Sigmoid colon (tissue), 7 donors: Measurements from ENCODE around the gene KIF7. TPM values are rescaled to one million over a fixed set of nuclear protein-coding genes. Genes with fewer than 3 reads are reported as not detected.

Experiments
- DNase-seq: peaks from one replicate; pipeline ENCODE4 v3.0.0-alpha.2; 2019
- H3K27ac ChIP-seq, 4 donors: fragments of 200-600 bp; sonication (generic); one replicate each; pipeline ENCODE4 v1.5.1; 2016 to 2019; ENCODE audit warnings: mild to moderate bottlenecking in 1 of 4
- H3K27me3 ChIP-seq, 3 donors: fragments of 200-600 bp; sonication (generic); one replicate each; pipeline ENCODE4 v1.5.1; 2019; ENCODE audit warnings: mild to moderate bottlenecking in 1 of 3
- H3K36me3 ChIP-seq, 4 donors: fragments of 200-600 bp; sonication (generic); one replicate each; pipeline ENCODE4 v1.5.1; 2016 to 2019
- H3K4me1 ChIP-seq, 4 donors: fragments of 200-600 bp; sonication (generic); one replicate each; pipeline ENCODE4 v1.5.1; 2017 to 2019
- H3K4me3 ChIP-seq, 4 donors: fragments of 200-600 bp; sonication (generic); one replicate each; pipeline ENCODE4 v1.5.1; 2017 to 2019; ENCODE audit warnings: mild to moderate bottlenecking in 2 of 4, moderate library complexity in 1 of 4
- H3K9me3 ChIP-seq, 4 donors: fragments of 200-600 bp in 3 of 4; sonication (generic) in 3 of 4; one replicate each; pipeline versions ENCODE4 v1.5.1 to v1.6.1; 2013 to 2019
- EP300 ChIP-seq, 4 donors: sonication (generic); formaldehyde crosslinking; IDR thresholded peaks; one replicate each; pipeline ENCODE4 v1.6.1; 2017; ENCODE audit warnings: antibody characterized with exemption in 4 of 4
- POLR2A ChIP-seq, 2 donors: fragments of 450-650 bp; IDR thresholded peaks; one replicate each; pipeline ENCODE4 v1.6.1; 2016; ENCODE audit warnings: antibody characterized with exemption in 2 of 2, mild to moderate bottlenecking in 2 of 2, moderate library complexity in 2 of 2
- POLR2AphosphoS5 ChIP-seq, 4 donors: sonication (generic); formaldehyde crosslinking; IDR thresholded peaks; one replicate each; pipeline ENCODE4 v1.6.1; 2017; ENCODE audit warnings: antibody characterized with exemption in 4 of 4
- WGBS, 2 donors: extraction: QIAGEN DNeasy Blood & Tissue Kit; methylation state at CpG; one replicate each; pipeline ENCODE4 v1.1.7; 2013; 5-methylcytosine and 5-hydroxymethylcytosine counted together
- intact Hi-C: fragments of 100-400 bp; cut with DNase I; formaldehyde crosslinking; loops from one replicate; pipeline ENCODE4 v1.15.1; 2023
- polyA plus RNA-seq, 3 donors: library from polyadenylated mRNA; stranded (reverse); fragments of 200-250 nt; gene quantifications; one replicate each; pipeline ENCODE4 v1.2.3, GENCODE V29; 2013
- total RNA-seq, 4 donors: library from RNA; depleted of rRNA; stranded (reverse); fragments of >200 nt; gene quantifications; one replicate each; pipeline ENCODE4 v1.1.0, GENCODE V29; 2016
- TF ChIP-seq, protein P1 (sequence below), 4 experiments: fragments of 450-650 bp in 3 of 4; fragments of 200-600 bp in 1 of 4; IDR thresholded peaks; one replicate each; pipeline ENCODE4 v1.5.1; 2016 to 2019; ENCODE audit warnings: antibody characterized with exemption in 4 of 4, mild to moderate bottlenecking in 3 of 4, moderate library complexity in 2 of 4
- donor health status: healthy with polysubstance abuse.
- donor health status: Bipolar disorder and iron deficiency.
- donor health status: healthy.

Gene KIF7
- total and polyA plus RNA-seq, 7 donors: 0.46 to 15.2 (median 5.4) TPM

DNA sequence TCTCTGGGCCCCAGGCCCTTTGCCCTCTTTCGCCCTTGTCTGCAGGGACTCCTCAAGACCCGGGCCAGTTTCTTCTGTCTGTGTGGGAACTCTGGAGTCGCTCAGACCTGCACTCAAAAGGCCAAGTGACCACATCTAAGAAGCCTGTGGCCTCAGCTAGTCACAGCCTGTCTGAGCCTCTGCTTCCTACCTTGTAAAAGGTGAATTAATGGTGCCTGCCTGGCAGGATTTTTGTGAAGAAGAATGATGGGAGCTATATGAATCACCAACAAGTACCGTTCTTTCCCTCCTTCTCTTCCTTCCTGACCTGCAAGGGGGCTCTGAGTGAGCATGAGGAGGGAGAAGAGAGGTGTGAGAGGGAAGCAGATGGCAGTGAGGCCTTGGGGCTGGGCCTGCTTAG, 16.4 kb upstream of the KIF7 start:
- no peaks in the 10 kb centered on the region for H3K9me3 ChIP-seq
- intact Hi-C loops: no loop called here
- H3K4me3 ChIP-seq: no peak overlapping the region
- DNase-seq: no peak
- TF ChIP-seq EP300 (IDR thresholded peaks at IDR 0.05): no peak
- no peak for TF ChIP-seq POLR2AphosphoS5 (IDR thresholded peaks at IDR 0.05)
- TF ChIP-seq, protein P1, sequence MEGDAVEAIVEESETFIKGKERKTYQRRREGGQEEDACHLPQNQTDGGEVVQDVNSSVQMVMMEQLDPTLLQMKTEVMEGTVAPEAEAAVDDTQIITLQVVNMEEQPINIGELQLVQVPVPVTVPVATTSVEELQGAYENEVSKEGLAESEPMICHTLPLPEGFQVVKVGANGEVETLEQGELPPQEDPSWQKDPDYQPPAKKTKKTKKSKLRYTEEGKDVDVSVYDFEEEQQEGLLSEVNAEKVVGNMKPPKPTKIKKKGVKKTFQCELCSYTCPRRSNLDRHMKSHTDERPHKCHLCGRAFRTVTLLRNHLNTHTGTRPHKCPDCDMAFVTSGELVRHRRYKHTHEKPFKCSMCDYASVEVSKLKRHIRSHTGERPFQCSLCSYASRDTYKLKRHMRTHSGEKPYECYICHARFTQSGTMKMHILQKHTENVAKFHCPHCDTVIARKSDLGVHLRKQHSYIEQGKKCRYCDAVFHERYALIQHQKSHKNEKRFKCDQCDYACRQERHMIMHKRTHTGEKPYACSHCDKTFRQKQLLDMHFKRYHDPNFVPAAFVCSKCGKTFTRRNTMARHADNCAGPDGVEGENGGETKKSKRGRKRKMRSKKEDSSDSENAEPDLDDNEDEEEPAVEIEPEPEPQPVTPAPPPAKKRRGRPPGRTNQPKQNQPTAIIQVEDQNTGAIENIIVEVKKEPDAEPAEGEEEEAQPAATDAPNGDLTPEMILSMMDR (IDR thresholded peaks at IDR 0.05): no peak
- no peak for TF ChIP-seq POLR2A (IDR thresholded peaks at IDR 0.05)
- 54 to 66% methylated on average over 4 of the region's 4 CpGs for WGBS, 2 donors
- no peaks in the 10 kb centered on the region for H3K27me3 ChIP-seq
- H3K36me3 ChIP-seq: no peaks in the 10 kb centered on the region
- H3K4me1 ChIP-seq: peaks cover 0 to 8% (median 3%) of the 10 kb centered on the region in 4 donors
- peak overlapping the region in 1 of 4 donors; percentile 55 for H3K27ac ChIP-seq

DNA sequence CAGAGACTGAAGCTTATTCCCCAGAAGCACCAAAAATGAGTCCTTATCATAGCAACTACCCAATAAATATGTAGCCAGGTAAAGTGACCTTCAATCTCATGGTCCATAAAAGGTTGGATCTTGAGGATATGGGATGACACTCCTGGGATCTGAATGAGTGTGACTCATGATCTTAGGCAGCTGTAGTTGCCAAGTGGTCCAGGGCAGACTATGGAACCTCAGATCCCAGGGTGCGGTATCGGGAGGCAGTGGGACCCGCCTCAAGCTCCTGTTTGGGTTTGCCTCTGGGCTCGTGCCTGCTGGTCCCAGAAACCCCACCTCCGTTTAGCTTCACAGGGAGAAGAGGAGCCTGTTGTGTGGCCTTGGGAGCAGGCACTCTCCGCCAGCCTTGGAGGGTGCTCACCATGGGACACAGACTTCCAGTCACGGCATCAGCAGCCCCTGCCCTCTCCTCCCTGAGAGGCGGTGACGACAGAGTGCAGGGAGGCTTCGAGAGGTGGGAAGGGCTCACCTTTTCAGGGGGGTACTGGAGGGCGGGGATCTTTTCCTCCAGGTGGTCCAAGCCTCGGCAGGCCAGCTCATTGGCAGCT, 15.8 kb upstream of the KIF7 start:
- no peak for DNase-seq
- Histone ChIP-seq H3K27ac (no peak overlapping the region), H3K36me3 (no peaks in the 10 kb centered on the region), H3K4me1 (peaks cover 0 to 11% (median 3%) of the 10 kb centered on the region in 4 donors), H3K4me3 (no peak overlapping the region), H3K27me3 (no peaks in the 10 kb centered on the region), H3K9me3 (no peaks in the 10 kb centered on the region)
- 82 to 89% methylated on average over 12 of the region's 12 CpGs for WGBS, 2 donors
- intact Hi-C loops: no loop called here
- TF ChIP-seq POLR2AphosphoS5 (IDR thresholded peaks at IDR 0.05): no peak
- TF ChIP-seq, protein P1 (IDR thresholded peaks at IDR 0.05): no peak

DNA sequence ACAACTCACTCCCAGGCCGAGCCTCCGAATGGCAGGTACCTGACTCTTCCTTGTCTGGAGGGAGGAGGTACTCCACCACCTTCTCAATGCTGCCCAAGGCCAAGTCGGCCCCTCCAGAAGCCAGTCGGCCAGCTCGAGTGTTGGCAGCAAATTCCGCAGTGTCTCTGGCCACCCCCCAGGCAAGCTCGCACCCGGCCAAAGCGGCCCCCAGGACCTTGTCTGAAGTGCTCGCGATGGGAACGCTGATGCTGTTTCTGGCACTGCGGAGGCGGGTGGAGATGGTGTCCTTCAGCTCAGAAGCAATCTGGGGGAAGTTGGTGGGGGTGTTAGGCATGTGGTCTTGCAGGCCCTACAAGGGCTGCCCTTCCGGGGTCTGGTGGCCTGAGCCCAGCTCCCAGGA, 14.7 kb upstream of the KIF7 start:
- H3K9me3 ChIP-seq: no peaks in the 10 kb centered on the region
- TF ChIP-seq POLR2AphosphoS5 (IDR thresholded peaks at IDR 0.05): no peak
- TF ChIP-seq, protein P1 (IDR thresholded peaks at IDR 0.05): no peak
- no peak overlapping the region for H3K27ac ChIP-seq
- DNase-seq: no peak
- H3K4me3 ChIP-seq: no peak overlapping the region
- H3K27me3 ChIP-seq: no peaks in the 10 kb centered on the region
- 95 to 96% methylated on average over 15 of the region's 15 CpGs for WGBS, 2 donors
- H3K36me3 ChIP-seq: no peaks in the 10 kb centered on the region
- H3K4me1 ChIP-seq: peaks cover 0 to 20% (median 7%) of the 10 kb centered on the region in 4 donors
- intact Hi-C loops: no loop called here

DNA sequence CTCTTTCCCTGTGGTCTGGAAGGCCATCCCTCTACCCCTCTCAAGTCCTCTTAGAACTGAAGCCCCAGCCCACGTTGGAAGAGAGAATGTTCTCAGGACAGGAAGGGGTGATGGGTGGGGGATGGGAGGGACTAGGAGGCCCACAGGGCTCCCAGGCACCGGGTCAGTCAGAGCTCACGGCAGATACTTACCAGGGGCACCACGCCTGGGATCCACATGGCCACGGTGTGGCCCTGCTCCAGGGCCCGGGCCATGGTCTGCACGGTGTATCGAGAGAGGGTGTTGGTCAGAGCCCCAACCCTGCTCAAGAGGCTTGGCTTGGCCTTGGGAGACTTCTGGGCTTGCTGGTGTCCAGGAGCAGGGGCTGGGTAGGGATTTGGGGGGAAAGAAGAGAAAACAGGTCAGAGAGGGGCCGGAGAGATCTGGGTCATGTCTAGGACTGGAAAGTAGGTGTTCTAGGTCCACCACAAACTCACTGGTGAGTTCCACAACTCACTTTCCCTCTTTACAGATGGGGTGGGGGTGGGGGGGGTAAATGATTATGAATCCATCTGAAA, 14.1 kb upstream of the KIF7 start:
- Histone ChIP-seq H3K36me3 (no peaks in the 10 kb centered on the region), H3K9me3 (no peaks in the 10 kb centered on the region), H3K4me3 (no peak overlapping the region), H3K27ac (no peak overlapping the region), H3K4me1 (peaks cover 0 to 23% (median 9%) of the 10 kb centered on the region in 4 donors), H3K27me3 (no peaks in the 10 kb centered on the region)
- no peak for DNase-seq
- no peak for TF ChIP-seq POLR2A (IDR thresholded peaks at IDR 0.05)
- no peak for TF ChIP-seq EP300 (IDR thresholded peaks at IDR 0.05)
- TF ChIP-seq POLR2AphosphoS5 (IDR thresholded peaks at IDR 0.05): no peak
- TF ChIP-seq, protein P1 (IDR thresholded peaks at IDR 0.05): no peak
- 81 to 82% methylated on average over 9 of the region's 9 CpGs for WGBS, 2 donors
- intact Hi-C loops: no loop called here

DNA sequence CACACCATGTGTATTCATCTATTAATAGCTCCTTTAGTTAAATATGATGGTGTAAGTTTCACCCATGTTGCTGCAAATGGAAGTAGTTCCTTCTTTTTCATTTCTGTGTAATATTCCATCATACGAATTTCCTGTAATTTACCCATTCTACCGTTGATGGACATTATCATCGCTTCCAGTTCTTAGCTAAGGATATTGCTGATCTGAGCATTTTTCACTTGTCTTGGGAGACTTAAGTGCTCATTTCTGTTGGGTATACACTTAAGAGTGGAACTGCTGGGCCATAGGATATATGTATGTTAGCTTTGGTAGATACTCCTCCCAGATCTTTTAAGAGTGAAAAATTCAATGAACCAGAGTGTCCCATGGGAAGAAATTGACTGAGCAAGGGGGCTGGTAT, 12.9 kb upstream of the KIF7 start:
- intact Hi-C loops: no loop called here
- H3K9me3 ChIP-seq: no peaks in the 10 kb centered on the region

More for the DNA sequence above, 12.9 kb upstream of the KIF7 start:
- 96 to 98% methylated on average over 3 of the region's 3 CpGs for WGBS, 2 donors
- Histone ChIP-seq H3K36me3 (no peaks in the 10 kb centered on the region), H3K27ac (no peak overlapping the region), H3K27me3 (no peaks in the 10 kb centered on the region), H3K4me3 (no peak overlapping the region), H3K4me1 (peaks cover 0 to 23% (median 9%) of the 10 kb centered on the region in 4 donors)
- DNase-seq: no peak
- TF ChIP-seq POLR2AphosphoS5 (IDR thresholded peaks at IDR 0.05): no peak
- TF ChIP-seq, protein P1 (IDR thresholded peaks at IDR 0.05): no peak
- TF ChIP-seq EP300 (IDR thresholded peaks at IDR 0.05): no peak
- TF ChIP-seq POLR2A (IDR thresholded peaks at IDR 0.05): no peak
